HepG2 (cell line): Measurements from ENCODE around the gene CDC42EP1. TPM values are rescaled to one million over a fixed set of nuclear protein-coding genes. Genes with fewer than 3 reads are reported as not detected.
A peak's percentile ranks its signal among the peaks of the same experiment; 100 is the strongest.

Experiments used
- ATF7-NPFF ChIP-seq: sonication (generic); formaldehyde crosslinking; IDR thresholded peaks from 2 replicates; pipeline ENCODE4 v1.8.1; 2023; ENCODE audit warnings: mild to moderate bottlenecking, low read depth, missing genetic modification reagents, moderate library complexity
- CSRNP1 ChIP-seq: sonication (generic); formaldehyde crosslinking; IDR thresholded peaks from 2 replicates; pipeline ENCODE4 v1.8.1; 2023; ENCODE audit warnings: mild to moderate bottlenecking, missing genetic modification reagents
- GABPB1 ChIP-seq: IDR thresholded peaks from 2 replicates; pipeline ENCODE4 v1.6.1; 2016; ENCODE audit warnings: mild to moderate bottlenecking, missing genetic modification reagents, moderate library complexity, missing compliant biosample characterization
- HNRNPL ChIP-seq: fragments of 200-400 bp; formaldehyde crosslinking; IDR thresholded peaks from 2 replicates; pipeline ENCODE4 v1.6.1; 2017; ENCODE audit warnings: mild to moderate bottlenecking, low read depth, low read length
- MAZ ChIP-seq, 2 experiments: sonication (generic) in 1 of 2; formaldehyde crosslinking in 1 of 2; IDR thresholded peaks; 2 replicates each; pipeline versions ENCODE4 v1.5.0 to v1.6.1; 2012 to 2020; ENCODE audit warnings: low read depth in 2 of 2, mild to moderate bottlenecking in 2 of 2, borderline replicate concordance in 1 of 2, improper control_type of control experiment in 1 of 2, low read length in 1 of 2, missing genetic modification reagents in 1 of 2, moderate library complexity in 1 of 2
- PATZ1 ChIP-seq: sonication (generic); formaldehyde crosslinking; IDR thresholded peaks from 2 replicates; pipeline ENCODE4 v1.4.0; 2020; ENCODE audit warnings: missing genetic modification reagents
- SP5 ChIP-seq: IDR thresholded peaks from 2 replicates; pipeline ENCODE4 v1.6.1; 2016; ENCODE audit warnings: low read depth, borderline replicate concordance
- TFDP2 ChIP-seq: sonication (generic); formaldehyde crosslinking; IDR thresholded peaks from 2 replicates; pipeline ENCODE4 v1.4.0; 2020; ENCODE audit warnings: missing genetic modification reagents
- THAP11 ChIP-seq: IDR thresholded peaks from 2 replicates; pipeline ENCODE4 v1.6.1; 2016; ENCODE audit warnings: missing biosample characterization, missing genetic modification reagents
- YEATS4 ChIP-seq: sonication (generic); formaldehyde crosslinking; IDR thresholded peaks from 2 replicates; pipeline ENCODE4 v1.4.0; 2020; ENCODE audit warnings: missing genetic modification reagents, borderline replicate concordance
- ZBTB20 ChIP-seq: sonication (generic); formaldehyde crosslinking; IDR thresholded peaks from 2 replicates; pipeline ENCODE4 v1.8.1; 2023; ENCODE audit warnings: missing genetic modification reagents, low read depth, mild to moderate bottlenecking, borderline replicate concordance
- ZBTB7B ChIP-seq: sonication (generic); formaldehyde crosslinking; IDR thresholded peaks from 2 replicates; pipeline ENCODE4 v1.4.0; 2020; ENCODE audit warnings: missing genetic modification reagents
- ZEB1 ChIP-seq: IDR thresholded peaks from 2 replicates; pipeline ENCODE4 v1.6.1; 2012; ENCODE audit warnings: mild to moderate bottlenecking, low read depth, inconsistent platforms; ENCODE audit not compliant: insufficient replicate concordance
- ZNF354B ChIP-seq: sonication (generic); formaldehyde crosslinking; IDR thresholded peaks from 2 replicates; pipeline ENCODE4 v1.8.0; 2022; ENCODE audit warnings: mild to moderate bottlenecking, missing genetic modification reagents
- ZNF446 ChIP-seq: sonication (generic); formaldehyde crosslinking; IDR thresholded peaks from 2 replicates; pipeline ENCODE4 v1.5.0; 2020; ENCODE audit warnings: mild to moderate bottlenecking, missing genetic modification reagents
- ZNF567 ChIP-seq: sonication (generic); formaldehyde crosslinking; IDR thresholded peaks from 2 replicates; pipeline ENCODE4 v1.8.1; 2023; ENCODE audit warnings: mild to moderate bottlenecking, missing genetic modification reagents, borderline replicate concordance
- ZNF674 ChIP-seq: sonication (generic); formaldehyde crosslinking; IDR thresholded peaks from 2 replicates; pipeline ENCODE4 v1.5.0; 2020; ENCODE audit warnings: low read depth, mild to moderate bottlenecking, missing genetic modification reagents
- ZNF691 ChIP-seq: sonication (generic); formaldehyde crosslinking; IDR thresholded peaks from 2 replicates; pipeline ENCODE4 v1.4.0; 2020; ENCODE audit warnings: missing genetic modification reagents, low read depth, mild to moderate bottlenecking, borderline replicate concordance
- ZNF746 ChIP-seq: sonication (generic); formaldehyde crosslinking; IDR thresholded peaks from 2 replicates; pipeline ENCODE4 v1.8.0; 2022; ENCODE audit warnings: mild to moderate bottlenecking, missing genetic modification reagents
- polyA plus RNA-seq, 8 experiments: library from polyadenylated mRNA; depleted of rRNA in 3 of 8; stranded (reverse) in 7 of 8; unstranded in 1 of 8; fragments of >200 nt; fragmentation: Illumina TruSeq in 4 of 8; extraction: Trizol in 4 of 8; gene quantifications; 2 replicates each; pipeline versions ENCODE4 v1.2.1 to v1.2.3, GENCODE V29; 2011 to 2016; ENCODE audit warnings: low read depth in 4 of 8, missing spikeins in 1 of 8, mixed read lengths in 1 of 8; ENCODE audit not compliant: insufficient read depth in 1 of 8
- total RNA-seq, 5 experiments: library from RNA; depleted of rRNA; stranded (reverse); fragments of >200 nt; fragmentation: Illumina TruSeq; extraction: Trizol; gene quantifications; 2 replicates each; pipeline ENCODE4 v1.2.3, GENCODE V29; 2016; ENCODE audit warnings: low read depth in 1 of 5

The CDC42EP1 gene
- total and polyA plus RNA-seq, 2 of the 13 experiments (the other 11 are each of a cell fraction or from before 2014, with no cell fraction given), result 17.1 to 29.5 TPM

GRCh38 chr22:37519268-37520195, 40.7 kb upstream of the CDC42EP1 start, which contains the start of gene CARD10 (continued):
- TF ChIP-seq TFDP2 (peak; percentile 60), CSRNP1 (0 out of 2 replicates have a peak, but pooled peaks have one; percentile 50), ATF7-NPFF (CRISPR knock-in tag) (0 out of 2 replicates have a peak, but pooled peaks have one; percentile 11), THAP11 (CRISPR knock-in tag) (0 out of 2 replicates have a peak, but pooled peaks have one; percentile 14), SP5 (CRISPR knock-in tag) (peak; percentile 72; the same call in 1 of the 2 replicates), ZNF674 (CRISPR knock-in tag) (0 out of 2 replicates have a peak, but pooled peaks have one; percentile 9), YEATS4 (CRISPR knock-in tag) (peak; percentile 45), ZNF567 (CRISPR knock-in tag) (0 out of 2 replicates have a peak, but pooled peaks have one; percentile 20), GABPB1 (CRISPR knock-in tag) (peak; percentile 69), PATZ1 (CRISPR knock-in tag) (peak; percentile 43; the same call in 1 of the 2 replicates), ZBTB7B (CRISPR knock-in tag) (0 out of 2 replicates have a peak, but pooled peaks have one; percentile 10), ZNF354B (0 out of 2 replicates have a peak, but pooled peaks have one; percentile 32), HNRNPL (0 out of 2 replicates have a peak, but pooled peaks have one; percentile 39), ZNF691 (CRISPR knock-in tag) (0 out of 2 replicates have a peak, but pooled peaks have one; percentile 67), ZNF746 (CRISPR knock-in tag) (peak; percentile 89), MAZ (IDR thresholded peaks at IDR 0.05; ENCODE audit: borderline replicate concordance, low read depth, low read length) (peak; percentile 25; the same call in 1 of the 2 replicates), MAZ (CRISPR knock-in tag; IDR thresholded peaks at IDR 0.05; ENCODE audit: low read depth) (no peak; the same call in none of the 2 replicates), ZNF446 (CRISPR knock-in tag) (peak; percentile 28; the same call in 1 of the 2 replicates), ZBTB20 (CRISPR knock-in tag) (no peak), ZEB1 (peak; percentile 73)
